ENCODE data around the gene C6orf15.

- TF ChIP-seq POLR2AphosphoS5 (IDR thresholded peaks at IDR 0.05) (no peak), CTCF (IDR thresholded peaks at IDR 0.05) (no peak)
Observed at GRCh38 chr6:31081872-31082271, 30.5 kb downstream of the C6orf15 start.
